ENCODE data around the gene GPBP1. TPM values are rescaled to one million over a fixed set of nuclear protein-coding genes. Genes with fewer than 3 reads are reported as not detected.
"Not testable (repeated sequence)": the region's sequence is repeated elsewhere in the genome, so short reads cannot be mapped to it uniquely, and the experiment has no call there.

The GPBP1 gene
- total RNA-seq, 2 donors from 2014 or later = 41.9 to 48.1 TPM

DNA sequence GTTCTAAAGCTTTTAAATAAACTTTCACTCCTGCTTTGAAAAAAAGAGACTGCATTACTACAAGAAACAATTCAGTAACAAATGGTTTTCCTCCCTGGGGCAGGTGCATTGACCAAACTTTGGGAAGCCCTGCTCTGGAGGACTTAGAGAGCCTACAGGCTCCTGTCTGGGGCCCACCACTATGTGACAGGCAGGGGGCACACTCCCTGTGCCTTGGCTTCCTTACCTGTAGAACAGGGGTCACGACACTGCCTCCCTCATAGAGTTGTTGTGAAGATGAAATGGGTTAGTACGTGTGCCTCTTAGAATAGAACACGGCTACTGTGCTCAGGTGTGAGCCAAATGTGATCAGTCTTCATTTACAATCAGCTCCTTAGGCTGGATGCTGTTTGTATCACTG lies 130.1 kb downstream of the GPBP1 start:
- H3K27ac ChIP-seq = no peak overlapping the region
- H3K4me3 ChIP-seq = no peak overlapping the region
- no peak for DNase-seq (ENCODE audit: low spot score)
- H3K9me3 ChIP-seq = peaks cover 0 to 16% of the 10 kb centered on the region in 2 donors
- H3K36me3 ChIP-seq = no peaks in the 10 kb centered on the region
- H3K4me1 ChIP-seq = peaks cover 0 to 5% of the 10 kb centered on the region in 2 donors
- H3K27me3 ChIP-seq = no peaks in the 10 kb centered on the region
- TF ChIP-seq, protein P1, sequence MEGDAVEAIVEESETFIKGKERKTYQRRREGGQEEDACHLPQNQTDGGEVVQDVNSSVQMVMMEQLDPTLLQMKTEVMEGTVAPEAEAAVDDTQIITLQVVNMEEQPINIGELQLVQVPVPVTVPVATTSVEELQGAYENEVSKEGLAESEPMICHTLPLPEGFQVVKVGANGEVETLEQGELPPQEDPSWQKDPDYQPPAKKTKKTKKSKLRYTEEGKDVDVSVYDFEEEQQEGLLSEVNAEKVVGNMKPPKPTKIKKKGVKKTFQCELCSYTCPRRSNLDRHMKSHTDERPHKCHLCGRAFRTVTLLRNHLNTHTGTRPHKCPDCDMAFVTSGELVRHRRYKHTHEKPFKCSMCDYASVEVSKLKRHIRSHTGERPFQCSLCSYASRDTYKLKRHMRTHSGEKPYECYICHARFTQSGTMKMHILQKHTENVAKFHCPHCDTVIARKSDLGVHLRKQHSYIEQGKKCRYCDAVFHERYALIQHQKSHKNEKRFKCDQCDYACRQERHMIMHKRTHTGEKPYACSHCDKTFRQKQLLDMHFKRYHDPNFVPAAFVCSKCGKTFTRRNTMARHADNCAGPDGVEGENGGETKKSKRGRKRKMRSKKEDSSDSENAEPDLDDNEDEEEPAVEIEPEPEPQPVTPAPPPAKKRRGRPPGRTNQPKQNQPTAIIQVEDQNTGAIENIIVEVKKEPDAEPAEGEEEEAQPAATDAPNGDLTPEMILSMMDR (IDR thresholded peaks at IDR 0.05) = no peak

DNA sequence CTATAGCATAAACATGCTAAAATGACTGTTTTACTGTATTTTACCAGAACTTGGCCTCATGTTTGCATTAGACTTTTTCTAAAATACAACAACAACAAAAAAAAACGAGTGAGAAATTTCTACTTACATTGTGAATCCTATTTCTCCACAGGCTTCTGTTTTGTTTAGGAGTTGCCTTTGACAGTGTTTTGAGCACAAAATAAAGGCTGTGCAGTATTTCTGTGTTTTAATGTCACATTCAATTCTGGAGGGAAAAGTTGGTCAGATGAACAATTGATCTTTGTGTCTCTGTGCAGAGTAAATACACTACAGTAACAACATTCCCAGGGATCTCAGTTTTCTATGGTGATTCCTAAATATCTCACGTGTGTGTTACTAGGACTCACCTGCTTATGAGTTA lies 131.1 kb downstream of the GPBP1 start:
- no peaks in the 10 kb centered on the region for H3K27me3 ChIP-seq
- no peak overlapping the region for H3K4me3 ChIP-seq
- H3K36me3 ChIP-seq = no peaks in the 10 kb centered on the region
- no peak overlapping the region for H3K27ac ChIP-seq
- H3K4me1 ChIP-seq = no peaks in the 10 kb centered on the region
- no peak for DNase-seq (ENCODE audit: low spot score)
- peaks cover 0 to 16% of the 10 kb centered on the region in 2 donors for H3K9me3 ChIP-seq
- TF ChIP-seq, protein P1 (IDR thresholded peaks at IDR 0.05) = no peak

DNA sequence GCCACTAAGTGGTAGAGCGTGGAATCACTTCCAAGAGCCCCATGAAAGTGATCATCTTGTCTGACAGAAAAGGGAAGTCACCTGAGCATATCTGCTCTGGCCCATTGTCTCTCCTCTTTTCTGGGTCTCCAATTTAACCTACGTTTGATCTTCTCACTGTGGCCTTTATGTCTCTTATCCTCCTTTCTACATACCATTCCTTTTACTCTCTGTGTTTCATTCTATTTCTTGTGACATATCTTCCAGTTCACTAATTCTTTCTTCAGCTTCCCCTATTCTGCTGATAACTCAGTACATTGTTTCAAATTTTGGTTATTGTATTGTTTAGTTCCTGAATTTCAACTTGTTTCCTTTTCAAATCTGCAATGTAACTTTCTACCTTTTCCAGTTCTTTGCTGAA lies 132.5 kb downstream of the GPBP1 start:
- H3K4me3 ChIP-seq = no peak overlapping the region
- no peak for DNase-seq (ENCODE audit: low spot score)
- no peak overlapping the region for H3K27ac ChIP-seq
- H3K27me3 ChIP-seq = no peaks in the 10 kb centered on the region
- H3K4me1 ChIP-seq = no peaks in the 10 kb centered on the region
- TF ChIP-seq, protein P1 (IDR thresholded peaks at IDR 0.05) = no peak
- H3K36me3 ChIP-seq = no peaks in the 10 kb centered on the region
- H3K9me3 ChIP-seq = peaks cover 0 to 16% of the 10 kb centered on the region in 2 donors

DNA sequence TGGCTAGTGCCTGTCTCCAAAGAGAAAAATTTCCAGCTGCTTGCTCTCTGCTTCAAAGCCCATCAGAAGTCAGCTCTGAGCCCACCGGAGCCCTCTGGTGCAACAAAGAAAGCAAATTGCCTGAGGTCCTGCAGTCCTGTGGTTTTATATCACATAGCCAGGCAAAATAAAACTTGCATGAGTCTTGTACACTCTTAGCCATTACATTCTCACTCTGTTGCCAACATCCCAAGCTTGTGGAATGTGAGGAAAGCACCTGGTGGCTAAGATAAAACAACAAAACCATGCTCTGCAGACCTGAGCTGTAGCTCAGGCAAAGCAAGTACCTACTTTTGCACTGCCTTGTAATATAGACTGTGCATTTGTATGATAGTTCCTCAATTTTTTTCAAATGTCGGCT lies 133.7 kb downstream of the GPBP1 start:
- no peaks in the 10 kb centered on the region for H3K4me1 ChIP-seq
- no peaks in the 10 kb centered on the region for H3K36me3 ChIP-seq
- no peak overlapping the region for H3K27ac ChIP-seq
- no peak overlapping the region for H3K4me3 ChIP-seq
- DNase-seq (ENCODE audit: low spot score) = no peak
- TF ChIP-seq, protein P1 (IDR thresholded peaks at IDR 0.05) = no peak
- H3K9me3 ChIP-seq = peaks cover 0 to 16% of the 10 kb centered on the region in 2 donors
- no peaks in the 10 kb centered on the region for H3K27me3 ChIP-seq

DNA sequence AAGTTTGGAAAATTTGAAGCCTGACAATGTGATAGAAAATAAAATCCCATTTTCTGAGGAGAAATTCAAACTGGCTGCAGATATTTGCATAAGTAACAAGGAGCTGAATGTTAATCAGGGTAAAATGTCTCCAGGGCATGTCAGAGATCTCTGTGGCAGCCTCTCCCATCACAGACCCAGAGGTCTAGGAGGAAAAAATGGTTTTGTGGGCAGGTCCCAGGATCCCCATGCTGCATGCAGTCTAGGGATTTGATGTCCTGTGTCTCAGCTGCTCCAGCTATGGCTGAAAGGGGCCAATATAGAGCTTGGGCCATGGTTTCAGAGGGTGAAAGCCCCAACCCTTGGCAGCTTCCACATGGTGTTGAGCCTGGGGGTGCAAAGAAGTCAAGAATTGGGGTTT lies 135.2 kb downstream of the GPBP1 start:
- not testable (repeated sequence) for H3K4me1 ChIP-seq; H3K27me3 ChIP-seq; H3K27ac ChIP-seq; DNase-seq (ENCODE audit: low spot score); H3K36me3 ChIP-seq; H3K4me3 ChIP-seq
- H3K9me3 ChIP-seq = peaks cover 0 to 16% of the 10 kb centered on the region in 2 donors

DNA sequence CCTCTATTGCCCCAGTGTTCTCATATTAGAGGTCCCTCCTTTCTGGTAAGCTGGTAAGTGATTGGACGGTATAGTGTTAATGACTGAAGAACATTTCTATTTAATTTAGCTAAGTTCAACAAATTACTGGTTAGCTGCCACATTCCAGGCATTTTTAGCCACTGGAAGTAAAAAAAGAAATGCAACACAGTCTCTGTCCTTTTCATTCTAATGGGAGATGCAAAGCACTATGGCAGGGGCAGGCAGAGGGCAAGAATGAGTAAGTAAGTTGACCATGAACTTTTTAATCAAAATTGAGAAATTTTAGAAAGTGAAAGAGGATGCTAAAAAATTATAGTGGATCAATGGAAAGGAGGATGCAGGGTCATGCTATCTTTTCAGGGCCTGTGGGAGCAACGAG lies 137.4 kb downstream of the GPBP1 start:
- no peaks in the 10 kb centered on the region for H3K27me3 ChIP-seq
- DNase-seq (ENCODE audit: low spot score) = no peak
- H3K4me1 ChIP-seq = no peaks in the 10 kb centered on the region
- no peaks in the 10 kb centered on the region for H3K36me3 ChIP-seq
- H3K4me3 ChIP-seq = no peak overlapping the region
- no peak overlapping the region for H3K27ac ChIP-seq
- H3K9me3 ChIP-seq = peaks cover 0 to 12% of the 10 kb centered on the region in 2 donors
- TF ChIP-seq, protein P1 (IDR thresholded peaks at IDR 0.05) = no peak
